ENCODE results near the gene MED22. TPM values are rescaled to one million over a fixed set of nuclear protein-coding genes. Genes with fewer than 3 reads are reported as not detected.
A peak's percentile ranks its signal among the peaks of the same experiment; 100 is the strongest.

The MED22 gene
- total and polyA plus RNA-seq, 2 experiments from 2014 or later, result 18.8 to 23.4 TPM

- Histone ChIP-seq H3K4me1 (ENCODE audit: insufficient read depth) (peaks cover 10% of the 10 kb centered on the region), H2AFZ (no peak overlapping the region), H3K4me3 (peak overlapping the region; percentile 86), H3K27ac (peak overlapping the region; percentile 99), H4K20me1 (ENCODE audit: insufficient read depth, poor library complexity, severe bottlenecking) (peaks cover 19% of the 10 kb centered on the region), H3K4me2 (peak overlapping the region; percentile 93), H3K9me2 (replicated peaks; ENCODE audit: insufficient read depth) (no peaks in the 10 kb centered on the region), H3K79me2 (peaks cover 51% of the 10 kb centered on the region), H3K9me3 (ENCODE audit: low read depth) (no peaks in the 10 kb centered on the region), H3K27me3 (no peaks in the 10 kb centered on the region), H3K36me3 (replicated peaks; ENCODE audit: insufficient read depth, low read depth) (peaks cover 3% of the 10 kb centered on the region)
- TF ChIP-seq EZH2 (IDR thresholded peaks at IDR 0.05; ENCODE audit: borderline replicate concordance) (no peak), CTCF (IDR thresholded peaks at IDR 0.05; ENCODE audit: poor library complexity) (no peak), EZH2phosphoT487 (IDR thresholded peaks at IDR 0.05; ENCODE audit: low read depth, severe bottlenecking, unreplicated experiment) (no peak)
- DNase-seq (ENCODE audit: low spot score), result no peak
- 15% methylated on average over 24 of the region's 25 CpGs for WGBS (ENCODE audit: low lambda C conversion rate, missing lambda C conversion rate)
Measured at GRCh38 chr9:133348718-133349573, 1.0 kb upstream of the MED22 start.

- no peaks in the 10 kb centered on the region for H3K9me2 ChIP-seq (replicated peaks; ENCODE audit: insufficient read depth)
- H4K20me1 ChIP-seq (ENCODE audit: insufficient read depth, poor library complexity, severe bottlenecking), result peaks cover 19% of the 10 kb centered on the region
- no peaks in the 10 kb centered on the region for H3K27me3 ChIP-seq
- H3K79me2 ChIP-seq, result peaks cover 49% of the 10 kb centered on the region
- H3K36me3 ChIP-seq (replicated peaks; ENCODE audit: insufficient read depth, low read depth), result peaks cover 3% of the 10 kb centered on the region
- DNase-seq (ENCODE audit: low spot score), result peak; percentile 69
- peak overlapping the region; percentile 99 for H3K27ac ChIP-seq
- peak overlapping the region; percentile 86 for H3K4me3 ChIP-seq
- peaks cover 10% of the 10 kb centered on the region for H3K4me1 ChIP-seq (ENCODE audit: insufficient read depth)
- peak overlapping the region; percentile 92 for H3K4me2 ChIP-seq
- no peaks in the 10 kb centered on the region for H3K9me3 ChIP-seq (ENCODE audit: low read depth)
- no peak for TF ChIP-seq EZH2 (IDR thresholded peaks at IDR 0.05; ENCODE audit: borderline replicate concordance)
- no peak for TF ChIP-seq CTCF (IDR thresholded peaks at IDR 0.05; ENCODE audit: poor library complexity)
- no peak for TF ChIP-seq EZH2phosphoT487 (IDR thresholded peaks at IDR 0.05; ENCODE audit: low read depth, severe bottlenecking, unreplicated experiment)
- H2AFZ ChIP-seq, result peak overlapping the region; percentile 60
- WGBS (ENCODE audit: low lambda C conversion rate, missing lambda C conversion rate), result 1% methylated on average over 14 of the region's 41 CpGs
Measured at GRCh38 chr9:133347515-133347984, 381 bp downstream of the MED22 start.

- H3K4me3 ChIP-seq, result no peak overlapping the region
- H3K4me1 ChIP-seq (ENCODE audit: insufficient read depth), result peaks cover 10% of the 10 kb centered on the region
- H3K4me2 ChIP-seq, result peak overlapping the region; percentile 92
- H3K36me3 ChIP-seq (replicated peaks; ENCODE audit: insufficient read depth, low read depth), result peaks cover 3% of the 10 kb centered on the region
- no peak overlapping the region for H3K27ac ChIP-seq
- no peaks in the 10 kb centered on the region for H3K27me3 ChIP-seq
- no peaks in the 10 kb centered on the region for H3K9me3 ChIP-seq (ENCODE audit: low read depth)
- no peaks in the 10 kb centered on the region for H3K9me2 ChIP-seq (replicated peaks; ENCODE audit: insufficient read depth)
- peaks cover 49% of the 10 kb centered on the region for H3K79me2 ChIP-seq
- H4K20me1 ChIP-seq (ENCODE audit: insufficient read depth, poor library complexity, severe bottlenecking), result peaks cover 19% of the 10 kb centered on the region
- no peak overlapping the region for H2AFZ ChIP-seq
- TF ChIP-seq CTCF (IDR thresholded peaks at IDR 0.05; ENCODE audit: poor library complexity) (no peak), EZH2phosphoT487 (IDR thresholded peaks at IDR 0.05; ENCODE audit: low read depth, severe bottlenecking, unreplicated experiment) (no peak), EZH2 (IDR thresholded peaks at IDR 0.05; ENCODE audit: borderline replicate concordance) (no peak)
- no peak for DNase-seq (ENCODE audit: low spot score)
- 76% methylated on average over 15 of the region's 15 CpGs for WGBS (ENCODE audit: low lambda C conversion rate, missing lambda C conversion rate)
Measured at GRCh38 chr9:133346021-133346785, 1.7 kb downstream of the MED22 start.
